OCI-LY3 (cell line): ENCODE results near the gene KATNAL2.

Source experiments
- EZH2phosphoT487 ChIP-seq: fragments of 200-600 bp; shearing (Covaris generic); IDR thresholded peaks from 2 replicates; pipeline ENCODE4 v1.6.1; 2018; ENCODE audit warnings: antibody characterized with exemption, mixed run types, low read depth
- TF ChIP-seq, protein P1 (sequence below): fragments of 200-600, 300-600 bp; sonication (generic); IDR thresholded peaks from 2 replicates; pipeline ENCODE4 v1.5.1; 2014; ENCODE audit warnings: antibody characterized with exemption, low read length, low read depth

DNA sequence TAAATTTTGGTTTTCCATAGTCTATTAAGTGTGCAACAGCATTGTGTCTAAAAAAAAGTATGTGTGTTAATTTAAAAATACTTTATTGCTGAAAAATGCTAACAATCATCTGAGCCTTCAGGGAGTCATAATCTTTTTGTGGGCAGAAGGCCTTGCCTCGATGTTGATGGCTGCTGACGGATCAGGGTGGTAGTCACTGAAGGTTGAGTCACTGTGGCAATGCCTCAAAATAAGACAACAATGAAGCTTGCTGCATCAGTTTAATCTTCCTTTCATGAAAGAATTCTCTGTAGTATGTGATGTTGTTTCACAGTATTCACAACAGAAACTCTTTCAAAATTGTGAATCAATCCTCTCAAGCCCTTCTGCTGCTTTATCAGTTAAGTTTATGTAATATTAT, 201.6 kb downstream of the KATNAL2 start:
- TF ChIP-seq, protein P1, sequence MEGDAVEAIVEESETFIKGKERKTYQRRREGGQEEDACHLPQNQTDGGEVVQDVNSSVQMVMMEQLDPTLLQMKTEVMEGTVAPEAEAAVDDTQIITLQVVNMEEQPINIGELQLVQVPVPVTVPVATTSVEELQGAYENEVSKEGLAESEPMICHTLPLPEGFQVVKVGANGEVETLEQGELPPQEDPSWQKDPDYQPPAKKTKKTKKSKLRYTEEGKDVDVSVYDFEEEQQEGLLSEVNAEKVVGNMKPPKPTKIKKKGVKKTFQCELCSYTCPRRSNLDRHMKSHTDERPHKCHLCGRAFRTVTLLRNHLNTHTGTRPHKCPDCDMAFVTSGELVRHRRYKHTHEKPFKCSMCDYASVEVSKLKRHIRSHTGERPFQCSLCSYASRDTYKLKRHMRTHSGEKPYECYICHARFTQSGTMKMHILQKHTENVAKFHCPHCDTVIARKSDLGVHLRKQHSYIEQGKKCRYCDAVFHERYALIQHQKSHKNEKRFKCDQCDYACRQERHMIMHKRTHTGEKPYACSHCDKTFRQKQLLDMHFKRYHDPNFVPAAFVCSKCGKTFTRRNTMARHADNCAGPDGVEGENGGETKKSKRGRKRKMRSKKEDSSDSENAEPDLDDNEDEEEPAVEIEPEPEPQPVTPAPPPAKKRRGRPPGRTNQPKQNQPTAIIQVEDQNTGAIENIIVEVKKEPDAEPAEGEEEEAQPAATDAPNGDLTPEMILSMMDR, result no peak
- TF ChIP-seq EZH2phosphoT487, result no peak
